Stimulated activated CD4-positive, alpha-beta T cell treated with anti-CD3 and anti-CD28 coated beads, Interleukin-4, amount 100 ng/mL, for 4 hours (primary cell): ENCODE results near the gene FCHSD1.
A peak's percentile ranks its signal among the peaks of the same experiment; 100 is the strongest.

ENCODE experiments used
- DNase-seq, 2 experiments: peaks; one replicate each; pipeline ENCODE4 v3.0.0-alpha.2; 2020

Gene FCHSD1

GRCh38 chr5:141672841-141673813, 21.9 kb upstream of the FCHSD1 start:
- no peak for DNase-seq

- no peak for DNase-seq
Observed at GRCh38 chr5:141672071-141672840, 21.0 kb upstream of the FCHSD1 start.

GRCh38 chr5:141669520-141669919, 18.3 kb upstream of the FCHSD1 start:
- DNase-seq, result no peak

GRCh38 chr5:141668601-141669265, 17.5 kb upstream of the FCHSD1 start:
- DNase-seq, result no peak

- no peak for DNase-seq
Observed at GRCh38 chr5:141665995-141666940, 15.1 kb upstream of the FCHSD1 start.

- peak; percentile 58 to 71 for DNase-seq
Observed at GRCh38 chr5:141664733-141665461, 13.7 kb upstream of the FCHSD1 start.

GRCh38 chr5:141663506-141663905, 12.3 kb upstream of the FCHSD1 start:
- DNase-seq, result no peak

- DNase-seq, result no peak
Observed at GRCh38 chr5:141662028-141662427, 10.8 kb upstream of the FCHSD1 start.

GRCh38 chr5:141657937-141658545, 6.8 kb upstream of the FCHSD1 start:
- DNase-seq, result no peak

GRCh38 chr5:141657404-141657803, 6.2 kb upstream of the FCHSD1 start:
- DNase-seq, result no peak

GRCh38 chr5:141656396-141656795, 5.2 kb upstream of the FCHSD1 start:
- no peak for DNase-seq

GRCh38 chr5:141655020-141655419, 3.8 kb upstream of the FCHSD1 start:
- no peak for DNase-seq

GRCh38 chr5:141654298-141654697, 3.1 kb upstream of the FCHSD1 start:
- DNase-seq, result no peak

- no peak for DNase-seq
Observed at GRCh38 chr5:141651728-141652105, 499 bp upstream of the FCHSD1 start.

- no peak for DNase-seq
Observed at GRCh38 chr5:141649972-141650371, 1.2 kb downstream of the FCHSD1 start.

- DNase-seq, result no peak
Observed at GRCh38 chr5:141649056-141649688, 2.0 kb downstream of the FCHSD1 start.

GRCh38 chr5:141647851-141648250, 3.4 kb downstream of the FCHSD1 start:
- DNase-seq, result no peak

GRCh38 chr5:141647242-141647641, 4.0 kb downstream of the FCHSD1 start:
- no peak for DNase-seq

GRCh38 chr5:141646026-141646425, 5.2 kb downstream of the FCHSD1 start:
- DNase-seq, result no peak

GRCh38 chr5:141641634-141642267, 9.5 kb downstream of the FCHSD1 start:
- DNase-seq, result no peak
